Measurements from ENCODE around the gene IGSF8. TPM values are rescaled to one million over a fixed set of nuclear protein-coding genes. Genes with fewer than 3 reads are reported as not detected.

Gene IGSF8
- polyA plus RNA-seq, 2 of the 4 experiments (the other 2 are of a cell fraction) = 7.3 to 7.8 TPM

GRCh38 chr1:160098852-160099561 is 588 bp upstream of the IGSF8 start (continued):
- 0 out of 2 replicates have a peak, but pooled peaks have one; percentile 3 for TF ChIP-seq PBX3 (IDR thresholded peaks at IDR 0.05)
- TF ChIP-seq RFX5 (IDR thresholded peaks at IDR 0.05) = no peak

- FAIRE-seq = no peak
- peak overlapping the region; percentile 83; the same call in 2 of the 3 replicates for H3K4me3 ChIP-seq
- no peak for DNase-seq (ENCODE audit: low read depth in 1 of 2, low spot score in 1 of 2)
- POLR2A ChIA-PET = no interaction called here
- 84% methylated on average over 4 of the region's 5 CpGs for WGBS (ENCODE audit: missing lambda C conversion rate)
- peaks cover 27% of the 10 kb centered on the region for H3K4me1 ChIP-seq
- peak overlapping the region in 1 of 2 experiments; percentile 82; a peak in 3 of 6 replicates for H3K27ac ChIP-seq
- CTCF ChIA-PET = interaction anchor here (0.9 to 6.0 kb wide), 11 partner anchors 11 to 195 kb away, joined by 3 to 80 read pairs (median 6); partner anchors contain the start of gene KCNJ9
- ATAC-seq = no peak
- no peaks in the 10 kb centered on the region for H3K9me3 ChIP-seq
- peak overlapping the region; percentile 98 for H3K4me2 ChIP-seq
- TF ChIP-seq POLR2A (IDR thresholded peaks at IDR 0.05; ENCODE audit: low read length) = no peak
- TF ChIP-seq FOXS1 (CRISPR knock-in tag; IDR thresholded peaks at IDR 0.05) = no peak
- TF ChIP-seq MAZ (IDR thresholded peaks at IDR 0.05; ENCODE audit: borderline replicate concordance, low read depth, low read length) = no peak
- no peak for TF ChIP-seq REST (IDR thresholded peaks at IDR 0.05)
- TF ChIP-seq ESRRA (IDR thresholded peaks at IDR 0.05; ENCODE audit: borderline replicate concordance, low read length) = no peak
- no peak for TF ChIP-seq FOSB (CRISPR knock-in tag; IDR thresholded peaks at IDR 0.05)
- TF ChIP-seq USF2 (IDR thresholded peaks at IDR 0.05) = no peak
- TF ChIP-seq HOXB13 (CRISPR knock-in tag; IDR thresholded peaks at IDR 0.05; ENCODE audit: low read depth) = no peak
- TF ChIP-seq HMGXB4 (CRISPR knock-in tag; IDR thresholded peaks at IDR 0.05; ENCODE audit: borderline replicate concordance) = no peak
- no peak for TF ChIP-seq TP53 (CRISPR knock-in tag; IDR thresholded peaks at IDR 0.05)
- no peak for TF ChIP-seq HOXA7 (CRISPR knock-in tag; IDR thresholded peaks at IDR 0.05)
- TF ChIP-seq BCL3 (IDR thresholded peaks at IDR 0.05) = no peak
These were observed 1.1 kb downstream of the IGSF8 start for GRCh38 chr1:160097151-160097910.

All from A549 (cell line).